ENCODE measurements around the gene LPIN1. TPM values are rescaled to one million over a fixed set of nuclear protein-coding genes. Genes with fewer than 3 reads are reported as not detected.
A peak's percentile ranks its signal among the peaks of the same experiment; 100 is the strongest.

Gene LPIN1
- total and polyA plus RNA-seq, 2 of the 8 experiments (the other 6 are each of a cell fraction or from before 2014, with no cell fraction given), result 4.3 to 9.8 TPM

DNA sequence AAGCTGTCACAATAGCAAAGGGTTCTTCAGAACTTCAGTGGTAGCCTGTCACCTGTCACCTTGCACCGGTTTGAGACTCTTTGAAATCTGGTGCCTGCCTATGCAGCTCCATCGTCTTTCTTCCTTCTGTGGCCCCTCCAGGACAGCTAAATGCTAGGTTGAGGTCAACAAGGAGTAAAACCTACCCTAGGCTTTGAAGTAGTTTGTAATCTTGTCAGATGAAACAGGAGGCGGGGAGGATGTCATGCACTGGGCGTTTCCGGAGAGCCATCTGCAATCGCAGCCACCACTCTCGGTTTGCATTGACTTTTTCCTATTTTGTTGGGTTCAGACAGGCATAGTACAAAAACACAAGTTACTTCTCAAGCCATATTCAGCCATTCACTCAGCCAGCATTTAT lies 116.7 kb downstream of the LPIN1 start:
- Histone ChIP-seq H4K20me1 (replicated peaks in 1 of 2; ENCODE audit: control insufficient read depth in 1 of 2, insufficient read depth in 2 of 2, low read length in 2 of 2) (no peaks in the 10 kb centered on the region), H3K23ac (ENCODE audit: insufficient read length) (no peak overlapping the region), H3K23me2 (ENCODE audit: low read depth, low read length) (no peaks in the 10 kb centered on the region; the same call in 1 of the 2 replicates), H3K4me2 (ENCODE audit: insufficient read depth in 1 of 2, low read depth in 2 of 2, low read length in 2 of 2) (no peak overlapping the region), H4K5ac (ENCODE audit: insufficient read length, low read depth, low read length) (no peak overlapping the region), H2BK120ac (replicated peaks; ENCODE audit: low read depth, low read length) (peak overlapping the region; percentile 30), H3K9me3 (ENCODE audit: insufficient read depth in 2 of 2, low read depth in 1 of 2, low read length in 1 of 2) (peaks cover 23% of the 10 kb centered on the region in 2 experiments), H2BK15ac (ENCODE audit: low read length) (peak overlapping the region; percentile 31; the same call in 1 of the 2 replicates), H3K56ac (replicated peaks; ENCODE audit: insufficient read length, low read depth, low read length) (no peak overlapping the region), H3K36me3 (ENCODE audit: control insufficient read depth in 2 of 4, insufficient read depth in 4 of 4, low read length in 3 of 4) (no peaks in the 10 kb centered on the region), H3K4me3 (ENCODE audit: extremely low read depth in 1 of 4, insufficient read depth in 2 of 4, low read depth in 3 of 4, low read length in 4 of 4) (no peak overlapping the region), H3K27me3 (replicated peaks in 1 of 4; ENCODE audit: control insufficient read depth in 3 of 4, extremely low read depth in 1 of 4, insufficient read depth in 3 of 4, low read length in 3 of 4) (no peaks in the 10 kb centered on the region), H2BK5ac (ENCODE audit: low read depth, low read length) (no peak overlapping the region), H3K4ac (replicated peaks; ENCODE audit: insufficient read length, low read depth, low read length) (no peak overlapping the region), H4K8ac (ENCODE audit: extremely low read depth, insufficient read depth, low read length) (no peak overlapping the region), H2AK5ac (ENCODE audit: low read depth, low read length) (no peak overlapping the region), H3K79me1 (ENCODE audit: low read depth, low read length) (no peaks in the 10 kb centered on the region), H4K91ac (replicated peaks; ENCODE audit: insufficient read length, low read length) (no peak overlapping the region), H2BK20ac (ENCODE audit: low read length) (peak overlapping the region; percentile 16; the same call in 1 of the 2 replicates), H3K9ac (replicated peaks in 1 of 4; ENCODE audit: extremely low read depth in 1 of 4, low read depth in 3 of 4, low read length in 3 of 4) (no peak overlapping the region), H3K14ac (ENCODE audit: insufficient read length) (no peak overlapping the region), H2AFZ (ENCODE audit: low read length) (no peak overlapping the region), H3K18ac (ENCODE audit: extremely low read depth, low read length) (no peak overlapping the region), H2BK12ac (ENCODE audit: low read depth, low read length) (no peak overlapping the region; the same call in 1 of the 2 replicates), H3K79me2 (ENCODE audit: control insufficient read depth in 1 of 2, insufficient read depth in 2 of 2, low read length in 2 of 2) (no peaks in the 10 kb centered on the region), H3K27ac (ENCODE audit: low read depth, low read length) (no peak overlapping the region), H3K4me1 (replicated peaks in 1 of 4; ENCODE audit: control insufficient read depth in 3 of 4, insufficient read depth in 4 of 4, low read length in 3 of 4) (peaks cover 0 to 10% (median 3%) of the 10 kb centered on the region in 4 experiments; a peak in 6 of 7 replicates)
- DNase-seq (ENCODE audit: low read depth in 1 of 2, low spot score in 2 of 2) (peak in 1 of 2 experiments; percentile 30), FAIRE-seq (no peak)
- CTCF ChIA-PET (ENCODE audit: partially characterized antibody), result interaction anchor here (1.0 to 2.4 kb wide), 7 partner anchors 32 to 1144 kb away, joined by 3 to 6 read pairs (median 4); no protein-coding TSS in a partner anchor
- WGBS, 2 experiments (ENCODE audit: extremely low coverage in 1 of 2, insufficient coverage in 1 of 2, insufficient read length in 1 of 2, insufficient replicate concordance in 2 of 2, low coverage in 1 of 2, low lambda C conversion rate in 2 of 2, missing lambda C conversion rate in 1 of 2), result 93% methylated on average over 7 of the region's 7 CpGs; no CpG with 5 or more reads in 1 of the 2 experiments
- POLR2A ChIA-PET (ENCODE audit: partially characterized antibody), result no interaction called here
- TF ChIP-seq GTF2F1 (IDR thresholded peaks at IDR 0.05; ENCODE audit: borderline replicate concordance, low read depth, low read length) (no peak), ZNF274 (IDR thresholded peaks at IDR 0.05; ENCODE audit: borderline replicate concordance, extremely low read depth, low read length) (no peak), SP2 (IDR thresholded peaks at IDR 0.05; ENCODE audit: low read length) (no peak), BCL11A (IDR thresholded peaks at IDR 0.05; ENCODE audit: low read depth in 2 of 2, low read length in 2 of 2) (no peak), EGR1 (IDR thresholded peaks at IDR 0.05; ENCODE audit: borderline replicate concordance, low read depth, low read length) (no peak), SIRT6 (IDR thresholded peaks at IDR 0.05; ENCODE audit: low read length) (no peak), NRF1 (IDR thresholded peaks at IDR 0.05; ENCODE audit: low read depth, low read length) (no peak), CTCF (IDR thresholded peaks at IDR 0.05; ENCODE audit: control extremely low read depth in 1 of 3, insufficient read depth in 1 of 3, low read depth in 1 of 3, low read length in 3 of 3) (no peak)

All from H1 (cell line).